ENCODE results near the gene PPFIBP1. TPM values are rescaled to one million over a fixed set of nuclear protein-coding genes. Genes with fewer than 3 reads are reported as not detected.
A peak's percentile ranks its signal among the peaks of the same experiment; 100 is the strongest.

PPFIBP1 gene
- total and polyA plus RNA-seq, 2 experiments from 2014 or later, result 23.5 to 30.9 TPM

DNA sequence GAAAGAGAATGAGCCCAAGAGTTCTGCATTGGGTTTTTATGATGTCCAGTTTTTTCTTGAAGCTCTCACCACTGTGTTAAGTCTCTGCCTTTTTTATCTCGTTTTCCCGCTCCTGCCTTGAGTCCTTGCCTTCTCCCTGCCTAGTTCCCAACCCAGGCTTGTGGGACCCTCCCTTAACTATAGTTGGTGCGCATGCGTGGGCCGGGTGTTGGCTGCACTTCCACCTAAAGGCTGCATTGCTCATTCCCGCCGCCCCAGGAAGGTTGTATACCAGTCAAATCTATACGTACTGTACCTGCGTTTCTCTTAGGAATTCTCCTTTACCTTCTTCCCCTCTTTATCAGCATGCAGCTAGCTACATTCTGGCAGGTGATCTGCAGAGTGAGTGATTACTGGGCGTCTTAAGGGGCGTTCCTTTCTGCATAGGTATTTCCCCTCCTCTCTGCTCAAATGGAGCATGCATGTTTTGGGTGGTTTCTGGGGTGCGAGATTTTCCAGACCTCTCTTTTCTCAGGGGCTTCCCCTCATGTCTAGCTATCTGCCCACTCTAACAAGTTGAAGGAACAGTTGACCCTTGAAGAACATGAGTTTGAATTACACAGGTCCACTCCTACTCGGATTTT, 165.7 kb downstream of the PPFIBP1 start:
- peaks cover 19% of the 10 kb centered on the region for H3K36me3 ChIP-seq
- TF ChIP-seq, protein P1, sequence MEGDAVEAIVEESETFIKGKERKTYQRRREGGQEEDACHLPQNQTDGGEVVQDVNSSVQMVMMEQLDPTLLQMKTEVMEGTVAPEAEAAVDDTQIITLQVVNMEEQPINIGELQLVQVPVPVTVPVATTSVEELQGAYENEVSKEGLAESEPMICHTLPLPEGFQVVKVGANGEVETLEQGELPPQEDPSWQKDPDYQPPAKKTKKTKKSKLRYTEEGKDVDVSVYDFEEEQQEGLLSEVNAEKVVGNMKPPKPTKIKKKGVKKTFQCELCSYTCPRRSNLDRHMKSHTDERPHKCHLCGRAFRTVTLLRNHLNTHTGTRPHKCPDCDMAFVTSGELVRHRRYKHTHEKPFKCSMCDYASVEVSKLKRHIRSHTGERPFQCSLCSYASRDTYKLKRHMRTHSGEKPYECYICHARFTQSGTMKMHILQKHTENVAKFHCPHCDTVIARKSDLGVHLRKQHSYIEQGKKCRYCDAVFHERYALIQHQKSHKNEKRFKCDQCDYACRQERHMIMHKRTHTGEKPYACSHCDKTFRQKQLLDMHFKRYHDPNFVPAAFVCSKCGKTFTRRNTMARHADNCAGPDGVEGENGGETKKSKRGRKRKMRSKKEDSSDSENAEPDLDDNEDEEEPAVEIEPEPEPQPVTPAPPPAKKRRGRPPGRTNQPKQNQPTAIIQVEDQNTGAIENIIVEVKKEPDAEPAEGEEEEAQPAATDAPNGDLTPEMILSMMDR (IDR thresholded peaks at IDR 0.05; ENCODE audit: low read depth, low read length), result no peak
- H3K27me3 ChIP-seq, result no peaks in the 10 kb centered on the region
- no peak overlapping the region for H3K27ac ChIP-seq
- no peaks in the 10 kb centered on the region for H3K4me1 ChIP-seq (ENCODE audit: low read depth)
- H3K9me3 ChIP-seq (ENCODE audit: low read depth), result no peaks in the 10 kb centered on the region
- H3K4me3 ChIP-seq, result no peak overlapping the region
- no peak for DNase-seq (ENCODE audit: low read depth in 1 of 2, low spot score in 1 of 2)

DNA sequence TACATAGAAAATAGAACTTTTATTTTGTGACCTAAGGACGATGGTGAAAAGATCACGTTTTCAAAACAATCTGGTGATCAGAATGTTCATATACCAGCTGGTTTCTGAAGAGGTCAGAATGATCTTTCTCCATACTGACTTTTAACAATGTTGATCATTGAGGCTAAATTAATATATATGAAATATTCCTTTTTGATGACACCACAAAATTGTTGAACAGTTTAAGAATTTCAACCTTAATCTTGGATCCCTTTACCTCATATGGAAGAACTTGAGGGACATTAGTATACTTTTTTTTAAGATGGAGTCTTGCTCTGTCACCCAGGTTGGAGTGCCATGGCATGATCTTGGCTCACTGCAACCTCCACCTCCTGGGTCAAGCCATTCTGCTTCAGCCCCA, 169.4 kb downstream of the PPFIBP1 start:
- Histone ChIP-seq H3K27ac (no peak overlapping the region), H3K36me3 (peaks cover 15% of the 10 kb centered on the region), H3K4me3 (no peak overlapping the region), H3K9me3 (ENCODE audit: low read depth) (no peaks in the 10 kb centered on the region), H3K4me1 (ENCODE audit: low read depth) (no peaks in the 10 kb centered on the region), H3K27me3 (no peaks in the 10 kb centered on the region)
- DNase-seq (ENCODE audit: low read depth in 1 of 2, low spot score in 1 of 2), result no peak
- TF ChIP-seq, protein P1 (IDR thresholded peaks at IDR 0.05; ENCODE audit: low read depth, low read length), result no peak

DNA sequence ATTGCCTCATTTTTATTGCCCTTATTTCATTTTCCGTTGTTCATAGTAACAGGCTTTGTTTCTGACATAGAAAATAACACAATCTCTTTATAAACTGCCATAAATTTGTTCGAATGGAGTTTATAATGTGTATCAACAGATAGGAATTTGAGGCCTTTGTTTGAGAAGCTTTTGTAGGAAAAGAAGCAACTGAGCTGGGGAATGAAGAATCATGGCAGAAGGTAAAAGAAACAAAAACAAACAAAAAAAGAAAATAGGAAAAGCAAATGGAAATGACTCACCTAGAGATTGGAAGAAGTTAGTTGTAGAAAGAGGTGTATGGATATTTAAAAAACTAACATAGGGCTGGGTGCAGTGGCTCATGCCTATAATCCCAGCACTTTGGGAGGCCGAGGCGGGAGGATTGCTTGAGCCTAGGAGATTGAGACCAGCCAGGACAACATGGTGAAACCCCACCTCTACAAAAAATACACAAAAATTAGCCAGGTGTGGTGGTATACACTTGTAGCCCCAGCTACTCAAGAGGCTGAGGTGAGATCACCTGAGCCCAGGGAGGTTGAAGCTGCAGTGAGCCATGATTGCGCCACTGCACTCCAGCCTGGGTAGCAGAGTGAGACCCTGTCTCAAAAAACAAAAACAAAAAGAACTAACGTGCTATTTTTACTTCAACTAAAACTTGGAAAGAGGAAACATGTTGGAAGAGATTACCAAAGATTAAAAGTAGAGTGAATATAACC, 171.7 kb downstream of the PPFIBP1 start:
- TF ChIP-seq, protein P1 (IDR thresholded peaks at IDR 0.05; ENCODE audit: low read depth, low read length), result no peak
- H3K27ac ChIP-seq, result no peak overlapping the region
- no peaks in the 10 kb centered on the region for H3K9me3 ChIP-seq (ENCODE audit: low read depth)
- DNase-seq (ENCODE audit: low read depth in 1 of 2, low spot score in 1 of 2), result no peak
- H3K4me1 ChIP-seq (ENCODE audit: low read depth), result no peaks in the 10 kb centered on the region
- no peak overlapping the region for H3K4me3 ChIP-seq
- no peaks in the 10 kb centered on the region for H3K27me3 ChIP-seq
- peaks cover 8% of the 10 kb centered on the region for H3K36me3 ChIP-seq

DNA sequence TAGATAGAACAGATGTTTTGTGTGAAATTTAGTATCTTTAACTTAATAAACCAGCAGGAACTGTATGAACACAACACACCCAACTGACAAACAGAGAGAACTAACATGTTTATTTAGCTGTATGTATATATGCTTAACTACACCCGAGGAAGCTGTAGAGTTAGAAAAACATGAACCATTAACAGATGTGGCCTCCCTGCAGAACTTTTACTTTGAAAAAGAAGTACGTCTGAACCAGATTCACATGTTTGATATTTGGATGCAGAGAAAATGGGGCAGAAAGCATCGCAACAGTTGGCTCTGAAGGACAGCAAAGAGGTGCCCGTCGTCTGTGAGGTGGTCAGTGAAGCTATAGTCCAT, 172.3 kb downstream of the PPFIBP1 start, which contains the start of gene REP15:
REP15 (plus strand) TSS at position 155 of the 360 bp plus-strand sequence; CDS start at position 271, 116 bp downstream.
- Histone ChIP-seq H3K36me3 (peaks cover 4% of the 10 kb centered on the region), H3K27ac (peak within 1 kb of the TSS; percentile 30), H3K4me1 (ENCODE audit: low read depth) (no peaks in the 10 kb centered on the region), H3K4me3 (no peak within 1 kb of the TSS), H3K9me3 (ENCODE audit: low read depth) (no peaks in the 10 kb centered on the region), H3K27me3 (no peaks in the 10 kb centered on the region)
- DNase-seq (ENCODE audit: low read depth in 1 of 2, low spot score in 1 of 2), result no peak
- TF ChIP-seq, protein P1 (IDR thresholded peaks at IDR 0.05; ENCODE audit: low read depth, low read length), result no peak

DNA sequence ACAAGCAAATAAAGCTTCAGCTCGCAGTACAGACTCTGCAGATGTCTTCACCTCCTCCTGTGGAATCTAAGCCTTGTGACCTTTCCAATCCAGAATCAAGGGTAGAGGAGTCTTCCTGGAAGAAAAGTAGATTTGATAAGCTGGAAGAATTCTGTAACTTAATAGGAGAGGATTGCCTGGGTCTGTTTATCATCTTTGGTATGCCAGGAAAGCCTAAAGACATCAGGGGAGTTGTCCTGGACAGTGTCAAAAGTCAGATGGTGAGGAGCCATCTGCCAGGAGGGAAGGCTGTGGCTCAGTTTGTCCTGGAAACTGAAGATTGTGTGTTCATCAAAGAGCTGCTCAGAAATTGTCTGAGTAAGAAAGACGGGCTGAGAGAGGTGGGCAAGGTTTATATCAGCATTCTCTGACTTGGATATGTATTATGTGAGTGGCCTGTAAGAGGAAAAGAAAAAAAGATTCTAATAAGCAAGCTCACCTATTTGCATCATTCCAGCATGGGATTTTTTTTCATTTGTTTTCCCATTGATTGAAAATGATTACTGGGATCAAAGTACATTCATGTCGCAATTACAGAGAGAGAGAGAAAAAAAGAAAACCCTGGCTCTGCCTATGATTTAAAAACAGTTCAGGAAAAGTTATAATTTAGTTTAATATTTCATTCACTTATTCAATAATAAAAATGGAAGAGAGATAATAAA, 173.0 kb downstream of the PPFIBP1 start:
- Histone ChIP-seq H3K36me3 (peaks cover 2% of the 10 kb centered on the region), H3K27ac (peak overlapping the region; percentile 30), H3K4me1 (ENCODE audit: low read depth) (no peaks in the 10 kb centered on the region), H3K27me3 (no peaks in the 10 kb centered on the region), H3K4me3 (no peak overlapping the region), H3K9me3 (ENCODE audit: low read depth) (no peaks in the 10 kb centered on the region)
- TF ChIP-seq, protein P1 (IDR thresholded peaks at IDR 0.05; ENCODE audit: low read depth, low read length), result no peak
- DNase-seq (ENCODE audit: low read depth in 1 of 2, low spot score in 1 of 2), result peak in 1 of 2 donors; percentile 15

Data from cardiac muscle cell (in vitro differentiated cells and primary cell).